HL-60 (cell line): ENCODE data around the gene ARG2.

Experiments
- POLR2AphosphoS5 ChIP-seq: IDR thresholded peaks from 2 replicates; pipeline ENCODE4 v1.6.1; 2012; ENCODE audit warnings: low read depth
- SPI1 ChIP-seq: IDR thresholded peaks from 2 replicates; pipeline ENCODE4 v1.6.1; 2012; ENCODE audit warnings: low read depth, mild to moderate bottlenecking, borderline replicate concordance
- TF ChIP-seq, protein P1 (sequence below): IDR thresholded peaks from one replicate; pipeline ENCODE4 v1.5.1; 2011; ENCODE audit warnings: low read length, control low read depth, inconsistent platforms; ENCODE audit not compliant: insufficient read depth
- TF ChIP-seq, protein P2 (sequence below): IDR thresholded peaks from 2 replicates; pipeline ENCODE4 v1.6.1; 2012; ENCODE audit warnings: low read depth; ENCODE audit not compliant: insufficient replicate concordance

DNA sequence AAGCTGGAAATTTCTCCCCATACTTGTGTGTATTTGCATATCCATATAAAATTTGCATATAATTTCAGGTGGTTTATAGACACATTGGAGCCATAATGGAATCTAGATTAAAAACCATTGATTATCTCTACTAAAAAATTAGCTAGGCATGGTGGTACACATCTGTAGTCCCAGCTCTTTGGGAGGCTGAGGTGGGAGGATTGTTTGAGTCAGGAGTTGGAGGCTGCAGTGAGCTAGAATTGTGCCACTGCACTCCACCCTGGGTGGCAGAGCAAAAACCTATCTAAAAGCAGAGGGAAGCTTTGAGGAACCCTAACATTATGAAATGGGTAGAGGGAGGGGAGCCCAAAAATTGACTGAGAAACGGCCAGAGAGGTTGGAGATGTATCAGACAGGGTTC is 78.5 kb downstream of the ARG2 start:
- TF ChIP-seq, protein P1, sequence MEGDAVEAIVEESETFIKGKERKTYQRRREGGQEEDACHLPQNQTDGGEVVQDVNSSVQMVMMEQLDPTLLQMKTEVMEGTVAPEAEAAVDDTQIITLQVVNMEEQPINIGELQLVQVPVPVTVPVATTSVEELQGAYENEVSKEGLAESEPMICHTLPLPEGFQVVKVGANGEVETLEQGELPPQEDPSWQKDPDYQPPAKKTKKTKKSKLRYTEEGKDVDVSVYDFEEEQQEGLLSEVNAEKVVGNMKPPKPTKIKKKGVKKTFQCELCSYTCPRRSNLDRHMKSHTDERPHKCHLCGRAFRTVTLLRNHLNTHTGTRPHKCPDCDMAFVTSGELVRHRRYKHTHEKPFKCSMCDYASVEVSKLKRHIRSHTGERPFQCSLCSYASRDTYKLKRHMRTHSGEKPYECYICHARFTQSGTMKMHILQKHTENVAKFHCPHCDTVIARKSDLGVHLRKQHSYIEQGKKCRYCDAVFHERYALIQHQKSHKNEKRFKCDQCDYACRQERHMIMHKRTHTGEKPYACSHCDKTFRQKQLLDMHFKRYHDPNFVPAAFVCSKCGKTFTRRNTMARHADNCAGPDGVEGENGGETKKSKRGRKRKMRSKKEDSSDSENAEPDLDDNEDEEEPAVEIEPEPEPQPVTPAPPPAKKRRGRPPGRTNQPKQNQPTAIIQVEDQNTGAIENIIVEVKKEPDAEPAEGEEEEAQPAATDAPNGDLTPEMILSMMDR: no peak
- TF ChIP-seq POLR2AphosphoS5 (no peak), SPI1 (no peak)
- TF ChIP-seq, protein P2, sequence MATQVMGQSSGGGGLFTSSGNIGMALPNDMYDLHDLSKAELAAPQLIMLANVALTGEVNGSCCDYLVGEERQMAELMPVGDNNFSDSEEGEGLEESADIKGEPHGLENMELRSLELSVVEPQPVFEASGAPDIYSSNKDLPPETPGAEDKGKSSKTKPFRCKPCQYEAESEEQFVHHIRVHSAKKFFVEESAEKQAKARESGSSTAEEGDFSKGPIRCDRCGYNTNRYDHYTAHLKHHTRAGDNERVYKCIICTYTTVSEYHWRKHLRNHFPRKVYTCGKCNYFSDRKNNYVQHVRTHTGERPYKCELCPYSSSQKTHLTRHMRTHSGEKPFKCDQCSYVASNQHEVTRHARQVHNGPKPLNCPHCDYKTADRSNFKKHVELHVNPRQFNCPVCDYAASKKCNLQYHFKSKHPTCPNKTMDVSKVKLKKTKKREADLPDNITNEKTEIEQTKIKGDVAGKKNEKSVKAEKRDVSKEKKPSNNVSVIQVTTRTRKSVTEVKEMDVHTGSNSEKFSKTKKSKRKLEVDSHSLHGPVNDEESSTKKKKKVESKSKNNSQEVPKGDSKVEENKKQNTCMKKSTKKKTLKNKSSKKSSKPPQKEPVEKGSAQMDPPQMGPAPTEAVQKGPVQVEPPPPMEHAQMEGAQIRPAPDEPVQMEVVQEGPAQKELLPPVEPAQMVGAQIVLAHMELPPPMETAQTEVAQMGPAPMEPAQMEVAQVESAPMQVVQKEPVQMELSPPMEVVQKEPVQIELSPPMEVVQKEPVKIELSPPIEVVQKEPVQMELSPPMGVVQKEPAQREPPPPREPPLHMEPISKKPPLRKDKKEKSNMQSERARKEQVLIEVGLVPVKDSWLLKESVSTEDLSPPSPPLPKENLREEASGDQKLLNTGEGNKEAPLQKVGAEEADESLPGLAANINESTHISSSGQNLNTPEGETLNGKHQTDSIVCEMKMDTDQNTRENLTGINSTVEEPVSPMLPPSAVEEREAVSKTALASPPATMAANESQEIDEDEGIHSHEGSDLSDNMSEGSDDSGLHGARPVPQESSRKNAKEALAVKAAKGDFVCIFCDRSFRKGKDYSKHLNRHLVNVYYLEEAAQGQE: no peak
